IMR-90 (cell line): ENCODE results near the gene TDG. TPM values are rescaled to one million over a fixed set of nuclear protein-coding genes. Genes with fewer than 3 reads are reported as not detected.

ENCODE experiments used
- ATAC-seq: fragments of 200-7000 bp; cut with Tn5 transposase; 2 replicates; pipeline ENCODE4 v1.9.1; 2020; ENCODE audit warnings: low read depth, mild to moderate bottlenecking, moderate library complexity
- BruUV-seq: library from RNA; stranded (reverse); fragments of 400-500 nt; replicated peaks from 2 replicates; lab custom pipeline; 2021; lab: Mats Ljungman, UMichigan
- CTCF ChIA-PET: fragments of 300-600 bp; formaldehyde crosslinking; extraction: SDS; loops from one replicate; lab custom pipeline; 2021; ENCODE audit warnings: antibody characterized with exemption; lab: Yijun Ruan, JAX
- POLR2A ChIA-PET: fragments of 300-600 bp; sonication (Branson Sonifier 250); formaldehyde crosslinking; loops from one replicate; lab custom pipeline; 2022; ENCODE audit warnings: antibody characterized with exemption; ENCODE audit not compliant: unreplicated experiment; lab: Charles Lee
- DNase-seq: peaks from one replicate; pipeline ENCODE4 v3.0.0; 2013
- H2AFZ ChIP-seq: replicated peaks from 2 replicates; pipeline ENCODE3; 2013; ENCODE audit warnings: low read length, mild to moderate bottlenecking; ENCODE audit not compliant: poor library complexity
- H2AK5ac ChIP-seq: 2 replicates; pipeline ENCODE4 v1.6.1; 2013; ENCODE audit warnings: low read depth, low read length, inconsistent platforms
- H2AK9ac ChIP-seq: replicated peaks from 2 replicates; pipeline ENCODE3; 2013; ENCODE audit warnings: mild to moderate bottlenecking, low read depth, low read length, moderate library complexity; ENCODE audit not compliant: poor library complexity
- H2BK120ac ChIP-seq: 2 replicates; pipeline ENCODE4 v1.6.1; 2013; ENCODE audit warnings: low read depth, low read length, inconsistent platforms
- H2BK15ac ChIP-seq: 3 replicates; pipeline ENCODE4 v1.6.1; 2013; ENCODE audit warnings: low read depth, low read length, inconsistent platforms
- H2BK20ac ChIP-seq: 2 replicates; pipeline ENCODE4 v1.6.1; 2013; ENCODE audit warnings: low read depth, mild to moderate bottlenecking, inconsistent platforms, low read length, moderate library complexity
- H2BK5ac ChIP-seq: 2 replicates; pipeline ENCODE4 v1.6.1; 2013; ENCODE audit warnings: mild to moderate bottlenecking, low read depth, low read length, inconsistent platforms; ENCODE audit not compliant: poor library complexity, severe bottlenecking
- H3K14ac ChIP-seq: replicated peaks from 2 replicates; pipeline ENCODE4 v1.6.1; 2013; ENCODE audit warnings: low read depth, low read length, inconsistent platforms
- H3K18ac ChIP-seq: 2 replicates; pipeline ENCODE4 v1.6.1; 2013; ENCODE audit warnings: low read depth, low read length, control low read depth
- H3K23ac ChIP-seq: 2 replicates; pipeline ENCODE4 v1.6.1; 2013; ENCODE audit warnings: low read depth, low read length, inconsistent platforms
- H3K27ac ChIP-seq: 2 replicates; pipeline ENCODE4 v1.5.1; 2013; ENCODE audit warnings: mild to moderate bottlenecking, control low read depth, low read length; ENCODE audit not compliant: insufficient read depth
- H3K27me3 ChIP-seq: 2 replicates; pipeline ENCODE4 v1.6.1; 2013; ENCODE audit warnings: low read length; ENCODE audit not compliant: control insufficient read depth, insufficient read depth
- H3K36me3 ChIP-seq: 2 replicates; pipeline ENCODE4 v1.6.1; 2013; ENCODE audit warnings: low read length, mixed read lengths; ENCODE audit not compliant: control insufficient read depth, insufficient read depth
- H3K4ac ChIP-seq: 2 replicates; pipeline ENCODE4 v1.6.1; 2013; ENCODE audit warnings: low read depth, low read length, inconsistent platforms
- H3K4me1 ChIP-seq: 2 replicates; pipeline ENCODE4 v1.6.1; 2013; ENCODE audit warnings: low read length, mixed read lengths; ENCODE audit not compliant: control insufficient read depth, insufficient read depth
- H3K4me2 ChIP-seq: 2 replicates; pipeline ENCODE4 v1.6.1; 2013; ENCODE audit warnings: low read depth, mild to moderate bottlenecking, control low read depth, low read length, moderate library complexity
- H3K4me3 ChIP-seq: 2 replicates; pipeline ENCODE4 v1.5.1; 2013; ENCODE audit warnings: low read depth, mild to moderate bottlenecking, control low read depth, low read length, moderate library complexity; ENCODE audit not compliant: insufficient read depth
- H3K56ac ChIP-seq: 2 replicates; pipeline ENCODE4 v1.6.1; 2013; ENCODE audit warnings: low read length, inconsistent platforms; ENCODE audit not compliant: insufficient read depth; ENCODE audit errors: extremely low read depth
- H3K79me1 ChIP-seq, 2 experiments: 2 replicates each; pipeline ENCODE4 v1.6.1; 2013; ENCODE audit warnings: low read length in 2 of 2, inconsistent platforms in 1 of 2, low read depth in 1 of 2
- H3K9ac ChIP-seq: 2 replicates; pipeline ENCODE4 v1.6.1; 2013; ENCODE audit warnings: low read depth, low read length, control low read depth
- H3K9me1 ChIP-seq: 2 replicates; pipeline ENCODE4 v1.6.1; 2013; ENCODE audit warnings: low read length, inconsistent platforms; ENCODE audit not compliant: insufficient read depth
- H3K9me3 ChIP-seq: 2 replicates; pipeline ENCODE4 v1.6.1; 2013; ENCODE audit warnings: low read length; ENCODE audit not compliant: control insufficient read depth, insufficient read depth
- H4K20me1 ChIP-seq: 2 replicates; pipeline ENCODE4 v1.6.1; 2013; ENCODE audit warnings: low read length, inconsistent platforms; ENCODE audit not compliant: insufficient read depth
- H4K5ac ChIP-seq: 2 replicates; pipeline ENCODE4 v1.6.1; 2013; ENCODE audit warnings: mild to moderate bottlenecking, low read depth, low read length, control low read depth
- H4K8ac ChIP-seq, 2 experiments: 2 replicates each; pipeline ENCODE4 v1.6.1; 2013; ENCODE audit warnings: low read depth in 2 of 2, low read length in 2 of 2, control low read depth in 1 of 2, inconsistent platforms in 1 of 2
- H4K91ac ChIP-seq: 2 replicates; pipeline ENCODE4 v1.6.1; 2013; ENCODE audit warnings: low read depth, low read length, inconsistent platforms; ENCODE audit not compliant: insufficient read depth
- BHLHE40 ChIP-seq: fragments of 150-350 bp; IDR thresholded peaks from 2 replicates; pipeline ENCODE4 v1.6.1; 2016; ENCODE audit warnings: mild to moderate bottlenecking, low read depth, low read length
- CEBPB ChIP-seq: IDR thresholded peaks from 2 replicates; pipeline ENCODE4 v1.6.1; 2012; ENCODE audit warnings: low read depth, low read length, improper control_type of control experiment
- CHD1 ChIP-seq: IDR thresholded peaks from 2 replicates; pipeline ENCODE4 v1.6.1; 2012; ENCODE audit warnings: low read depth, low read length, improper control_type of control experiment
- FOS ChIP-seq: fragments of 150-350 bp; IDR thresholded peaks from 2 replicates; pipeline ENCODE4 v1.6.1; 2016; ENCODE audit warnings: low read depth, low read length
- MAFK ChIP-seq: IDR thresholded peaks from 2 replicates; pipeline ENCODE4 v1.6.1; 2012; ENCODE audit warnings: low read depth, low read length, improper control_type of control experiment
- MAZ ChIP-seq: IDR thresholded peaks from 2 replicates; pipeline ENCODE4 v1.6.1; 2012; ENCODE audit warnings: low read depth, mild to moderate bottlenecking, low read length, improper control_type of control experiment, moderate library complexity, borderline replicate concordance
- MXI1 ChIP-seq: IDR thresholded peaks from 2 replicates; pipeline ENCODE4 v1.6.1; 2012; ENCODE audit warnings: low read depth, mild to moderate bottlenecking, low read length, moderate library complexity, borderline replicate concordance
- NFE2L2 ChIP-seq: fragments of 150-350 bp; IDR thresholded peaks from 2 replicates; pipeline ENCODE4 v1.6.1; 2016; ENCODE audit warnings: low read depth, mild to moderate bottlenecking, low read length
- POLR2A ChIP-seq: IDR thresholded peaks from 2 replicates; pipeline ENCODE4 v1.6.1; 2012; ENCODE audit warnings: mild to moderate bottlenecking, low read depth, low read length
- RAD21 ChIP-seq: IDR thresholded peaks from 2 replicates; pipeline ENCODE4 v1.6.1; 2012; ENCODE audit warnings: low read length, improper control_type of control experiment
- RCOR1 ChIP-seq: IDR thresholded peaks from 2 replicates; pipeline ENCODE4 v1.6.1; 2012; ENCODE audit warnings: mild to moderate bottlenecking, low read length, improper control_type of control experiment; ENCODE audit not compliant: insufficient replicate concordance
- RFX5 ChIP-seq: IDR thresholded peaks from 2 replicates; pipeline ENCODE4 v1.8.0; 2012; ENCODE audit warnings: low read depth, mild to moderate bottlenecking, low read length, moderate library complexity
- SMC3 ChIP-seq: fragments of 150-350 bp; IDR thresholded peaks from 2 replicates; pipeline ENCODE4 v1.6.1; 2016; ENCODE audit warnings: low read depth, mild to moderate bottlenecking, antibody characterized with exemption, low read length, moderate library complexity
- WGBS, 2 experiments: methylation state at CpG; one replicate each; pipeline versions ENCODE4 v1.1.5 to v1.1.7; 2013; ENCODE audit warnings: missing lambda C conversion rate in 2 of 2; ENCODE audit not compliant: insufficient read length in 1 of 2; ENCODE audit errors: extremely low coverage in 2 of 2; 5-methylcytosine and 5-hydroxymethylcytosine counted together
- dilution Hi-C: fragments of 300-500 bp; cut with HindIII; formaldehyde crosslinking; loops from one replicate; pipeline ENCODE4 v1.14.3; 2018; ENCODE audit warnings: low sequenced_read_pairs; ENCODE audit not compliant: unreplicated experiment
- in situ Hi-C: fragments of 300-500 bp; cut with MboI; formaldehyde crosslinking; loops from 3 replicates; pipeline ENCODE4 v1.14.3; 2019; ENCODE audit warnings: low sequenced_read_pairs, inconsistent platforms, mixed read lengths
- intact Hi-C: fragments of 100-400 bp; cut with micrococcal nuclease; formaldehyde crosslinking; loops from 2 replicates; pipeline ENCODE4 v1.10.0; 2022
- polyA plus RNA-seq, 3 experiments: library from polyadenylated mRNA; depleted of rRNA; stranded (reverse); fragments of >200 nt; gene quantifications; 2 replicates each; pipeline ENCODE4 v1.2.3, GENCODE V29; 2012; ENCODE audit warnings: low replicate concordance in 1 of 3
- total RNA-seq: library from RNA; depleted of rRNA; stranded (reverse); fragments of >200 nt; gene quantifications from 2 replicates; pipeline ENCODE4 v1.2.3, GENCODE V29; 2012
- TF ChIP-seq, protein P1 (sequence below): conservative IDR thresholded peaks from 2 replicates; pipeline ENCODE4 v1.5.1; 2012; ENCODE audit warnings: mild to moderate bottlenecking, low read depth, low read length, improper control_type of control experiment
- TF ChIP-seq, protein P2 (sequence below): fragments of 150-350 bp; IDR thresholded peaks from 2 replicates; pipeline ENCODE4 v1.6.1; 2016; ENCODE audit warnings: low read depth, mild to moderate bottlenecking, low read length, moderate library complexity, borderline replicate concordance
- TF ChIP-seq, protein P3 (sequence below): fragments of 150-350 bp; IDR thresholded peaks from 2 replicates; pipeline ENCODE4 v1.6.1; 2017; ENCODE audit warnings: mild to moderate bottlenecking, antibody characterized with exemption, low read length, low read depth

The TDG gene
- total and polyA plus RNA-seq, 2 of the 4 experiments (the other 2 are of a cell fraction), result 14.0 to 14.7 TPM

DNA sequence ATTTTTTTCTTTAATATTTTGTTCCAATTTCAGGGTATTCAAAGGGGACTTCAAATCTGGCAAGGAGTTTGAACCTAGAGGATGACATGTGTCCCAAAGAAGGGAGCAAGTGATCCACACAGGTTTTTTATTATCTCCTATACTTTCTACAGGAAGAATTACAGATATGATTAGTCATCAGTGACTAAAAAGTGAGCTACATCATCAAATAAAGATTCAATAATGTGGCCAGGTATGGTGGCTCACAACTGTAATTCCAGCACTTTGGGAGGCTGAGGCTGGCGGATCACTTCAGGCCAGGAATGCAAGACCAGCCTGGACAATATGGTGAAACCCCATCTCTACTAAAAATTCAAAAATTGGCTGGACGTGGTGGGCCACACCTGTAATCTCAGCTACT is 60.1 kb downstream of the TDG start:
- TF ChIP-seq FOS (no peak), NFE2L2 (no peak), RCOR1 (no peak), POLR2A (no peak), BHLHE40 (no peak), CEBPB (no peak), RFX5 (no peak), SMC3 (no peak), MXI1 (no peak), RAD21 (no peak), CHD1 (no peak), MAFK (no peak), MAZ (no peak)
- TF ChIP-seq, protein P1, sequence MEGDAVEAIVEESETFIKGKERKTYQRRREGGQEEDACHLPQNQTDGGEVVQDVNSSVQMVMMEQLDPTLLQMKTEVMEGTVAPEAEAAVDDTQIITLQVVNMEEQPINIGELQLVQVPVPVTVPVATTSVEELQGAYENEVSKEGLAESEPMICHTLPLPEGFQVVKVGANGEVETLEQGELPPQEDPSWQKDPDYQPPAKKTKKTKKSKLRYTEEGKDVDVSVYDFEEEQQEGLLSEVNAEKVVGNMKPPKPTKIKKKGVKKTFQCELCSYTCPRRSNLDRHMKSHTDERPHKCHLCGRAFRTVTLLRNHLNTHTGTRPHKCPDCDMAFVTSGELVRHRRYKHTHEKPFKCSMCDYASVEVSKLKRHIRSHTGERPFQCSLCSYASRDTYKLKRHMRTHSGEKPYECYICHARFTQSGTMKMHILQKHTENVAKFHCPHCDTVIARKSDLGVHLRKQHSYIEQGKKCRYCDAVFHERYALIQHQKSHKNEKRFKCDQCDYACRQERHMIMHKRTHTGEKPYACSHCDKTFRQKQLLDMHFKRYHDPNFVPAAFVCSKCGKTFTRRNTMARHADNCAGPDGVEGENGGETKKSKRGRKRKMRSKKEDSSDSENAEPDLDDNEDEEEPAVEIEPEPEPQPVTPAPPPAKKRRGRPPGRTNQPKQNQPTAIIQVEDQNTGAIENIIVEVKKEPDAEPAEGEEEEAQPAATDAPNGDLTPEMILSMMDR, result no peak
- TF ChIP-seq, protein P2, sequence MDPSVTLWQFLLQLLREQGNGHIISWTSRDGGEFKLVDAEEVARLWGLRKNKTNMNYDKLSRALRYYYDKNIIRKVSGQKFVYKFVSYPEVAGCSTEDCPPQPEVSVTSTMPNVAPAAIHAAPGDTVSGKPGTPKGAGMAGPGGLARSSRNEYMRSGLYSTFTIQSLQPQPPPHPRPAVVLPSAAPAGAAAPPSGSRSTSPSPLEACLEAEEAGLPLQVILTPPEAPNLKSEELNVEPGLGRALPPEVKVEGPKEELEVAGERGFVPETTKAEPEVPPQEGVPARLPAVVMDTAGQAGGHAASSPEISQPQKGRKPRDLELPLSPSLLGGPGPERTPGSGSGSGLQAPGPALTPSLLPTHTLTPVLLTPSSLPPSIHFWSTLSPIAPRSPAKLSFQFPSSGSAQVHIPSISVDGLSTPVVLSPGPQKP, result no peak
- TF ChIP-seq, protein P3, sequence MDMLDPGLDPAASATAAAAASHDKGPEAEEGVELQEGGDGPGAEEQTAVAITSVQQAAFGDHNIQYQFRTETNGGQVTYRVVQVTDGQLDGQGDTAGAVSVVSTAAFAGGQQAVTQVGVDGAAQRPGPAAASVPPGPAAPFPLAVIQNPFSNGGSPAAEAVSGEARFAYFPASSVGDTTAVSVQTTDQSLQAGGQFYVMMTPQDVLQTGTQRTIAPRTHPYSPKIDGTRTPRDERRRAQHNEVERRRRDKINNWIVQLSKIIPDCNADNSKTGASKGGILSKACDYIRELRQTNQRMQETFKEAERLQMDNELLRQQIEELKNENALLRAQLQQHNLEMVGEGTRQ, result no peak
- H2BK20ac ChIP-seq, result no peak overlapping the region
- H3K9ac ChIP-seq, result no peak overlapping the region
- H3K36me3 ChIP-seq, result no peaks in the 10 kb centered on the region
- ChIA-PET POLR2A (no interaction called here), CTCF (no interaction called here)
- H2AFZ ChIP-seq, result no peak overlapping the region
- dilution Hi-C loops, result no loop called here
- H4K5ac ChIP-seq, result no peak overlapping the region
- no peak overlapping the region for H3K18ac ChIP-seq
- no TSS peak for BruUV-seq
- H4K8ac ChIP-seq, result no peak overlapping the region
- H3K4me2 ChIP-seq, result no peak overlapping the region
- peaks cover 2% of the 10 kb centered on the region for H3K9me3 ChIP-seq
- no peak overlapping the region for H2AK5ac ChIP-seq
- no peaks in the 10 kb centered on the region for H3K27me3 ChIP-seq
- no peak overlapping the region for H3K4me3 ChIP-seq
- no peak overlapping the region for H2BK5ac ChIP-seq
- in situ Hi-C loops, result no loop called here
- no peak overlapping the region for H4K91ac ChIP-seq
- DNase-seq (no peak), ATAC-seq (no peak)
- H3K56ac ChIP-seq, result no peak overlapping the region
- H3K79me1 ChIP-seq, result peaks cover 0 to 3% of the 10 kb centered on the region in 2 experiments; a peak in 1 of 4 replicates
- no peaks in the 10 kb centered on the region for H3K4me1 ChIP-seq
- no peaks in the 10 kb centered on the region for H3K9me1 ChIP-seq
- no peak overlapping the region for H3K14ac ChIP-seq
- H2BK15ac ChIP-seq, result no peak overlapping the region
- no peak overlapping the region for H2BK120ac ChIP-seq
- no peaks in the 10 kb centered on the region for H4K20me1 ChIP-seq
- WGBS, 2 experiments, result 100% methylated on average over 2 of the region's 2 CpGs; no CpG with 5 or more reads in 1 of the 2 experiments
- no peak overlapping the region for H3K23ac ChIP-seq
- no peak overlapping the region for H3K27ac ChIP-seq
- H3K4ac ChIP-seq, result no peak overlapping the region
- H2AK9ac ChIP-seq, result no peak overlapping the region
- intact Hi-C loops, result no loop called here
